Measurements from ENCODE around the gene MSI2.
"Not testable (repeated sequence)": the region's sequence is repeated elsewhere in the genome, so short reads cannot be mapped to it uniquely, and the experiment has no call there.

Gene MSI2

GRCh38 chr17:57484826-57485565 is 228.7 kb downstream of the MSI2 start:
- no peak for DNase-seq (ENCODE audit: low read depth)

GRCh38 chr17:57485566-57485865 is 229.2 kb downstream of the MSI2 start:
- DNase-seq (ENCODE audit: low read depth): no peak

GRCh38 chr17:57485916-57486881 is 229.9 kb downstream of the MSI2 start:
- no peak for DNase-seq (ENCODE audit: low read depth)

GRCh38 chr17:57486882-57487301 is 230.6 kb downstream of the MSI2 start:
- no peak for DNase-seq (ENCODE audit: low read depth)

- DNase-seq (ENCODE audit: low read depth): no peak
Observed at GRCh38 chr17:57487573-57487972, 231.2 kb downstream of the MSI2 start.

- no peak for DNase-seq (ENCODE audit: low read depth)
Observed at GRCh38 chr17:57488856-57489255, 232.5 kb downstream of the MSI2 start.

- DNase-seq (ENCODE audit: low read depth): no peak
Observed at GRCh38 chr17:57489321-57489720, 233.0 kb downstream of the MSI2 start.

GRCh38 chr17:57490111-57490845 is 234.0 kb downstream of the MSI2 start:
- no peak for DNase-seq (ENCODE audit: low read depth)

- no peak for DNase-seq (ENCODE audit: low read depth)
Observed at GRCh38 chr17:57490890-57491289, 234.6 kb downstream of the MSI2 start.

- DNase-seq (ENCODE audit: low read depth): no peak
Observed at GRCh38 chr17:57493171-57493570, 236.8 kb downstream of the MSI2 start.

GRCh38 chr17:57493625-57494024 is 237.3 kb downstream of the MSI2 start:
- no peak for DNase-seq (ENCODE audit: low read depth)

- no peak for DNase-seq (ENCODE audit: low read depth)
Observed at GRCh38 chr17:57494443-57494842, 238.1 kb downstream of the MSI2 start.

- no peak for DNase-seq (ENCODE audit: low read depth)
Observed at GRCh38 chr17:57495771-57496170, 239.4 kb downstream of the MSI2 start.

- DNase-seq (ENCODE audit: low read depth): no peak
Observed at GRCh38 chr17:57496382-57496781, 240.1 kb downstream of the MSI2 start.

GRCh38 chr17:57498443-57498842 is 242.1 kb downstream of the MSI2 start:
- DNase-seq (ENCODE audit: low read depth): no peak

GRCh38 chr17:57499221-57499620 is 242.9 kb downstream of the MSI2 start:
- not testable (repeated sequence) for DNase-seq (ENCODE audit: low read depth)

GRCh38 chr17:57499648-57500049 is 243.3 kb downstream of the MSI2 start:
- DNase-seq (ENCODE audit: low read depth): no peak

- no peak for DNase-seq (ENCODE audit: low read depth)
Observed at GRCh38 chr17:57501016-57501415, 244.7 kb downstream of the MSI2 start.

GRCh38 chr17:57502022-57502421 is 245.7 kb downstream of the MSI2 start:
- DNase-seq (ENCODE audit: low read depth): no peak

- DNase-seq (ENCODE audit: low read depth): no peak
Observed at GRCh38 chr17:57502811-57503241, 246.5 kb downstream of the MSI2 start.

GRCh38 chr17:57504208-57504607 is 247.9 kb downstream of the MSI2 start:
- DNase-seq (ENCODE audit: low read depth): no peak
